ENCODE data around the gene COL1A1.

DNA sequence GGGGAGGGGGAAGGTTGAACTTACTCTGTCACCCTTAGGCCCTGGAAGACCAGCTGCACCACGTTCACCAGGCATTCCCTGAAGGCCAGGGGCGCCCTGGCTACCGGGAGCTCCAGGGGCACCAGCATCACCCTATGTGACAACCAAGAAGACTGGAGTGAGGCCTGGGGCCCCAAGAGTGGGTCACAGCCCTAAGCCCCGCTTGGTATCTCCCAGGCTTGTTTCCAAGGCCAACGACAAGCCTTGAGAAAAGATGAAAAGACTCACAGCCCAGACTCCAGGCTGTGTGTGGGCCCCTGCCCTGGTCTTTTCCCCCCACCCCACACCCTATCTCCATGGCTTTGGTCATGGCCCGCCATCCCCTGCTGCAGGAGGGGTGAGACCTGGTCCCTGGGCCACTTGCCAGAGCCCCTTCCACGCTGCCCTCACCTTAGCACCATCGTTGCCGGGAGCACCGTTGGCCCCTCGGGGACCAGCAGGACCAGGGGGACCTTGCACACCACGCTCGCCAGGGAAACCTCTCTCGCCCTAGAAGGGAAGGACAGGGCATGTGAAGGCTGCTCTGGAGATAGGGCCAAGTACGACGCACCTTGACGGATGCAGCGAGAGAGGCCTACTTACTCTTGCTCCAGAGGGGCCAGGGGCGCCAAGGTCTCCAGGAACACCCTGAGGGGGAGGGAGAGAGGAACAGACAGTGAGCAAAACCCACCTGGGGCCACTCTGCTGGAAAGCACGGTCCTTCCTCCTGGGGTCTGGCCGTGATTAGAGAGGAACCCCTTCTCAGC lies 9.9 kb downstream of the COL1A1 start:
- TF ChIP-seq ZNF12 (CRISPR knock-in tag; IDR thresholded peaks at IDR 0.05): no peak
- no peak for TF ChIP-seq POLR2A (IDR thresholded peaks at IDR 0.05; ENCODE audit: insufficient read depth in 1 of 2, low read depth in 2 of 2, low read length in 2 of 2)
- TF ChIP-seq ATF3 (CRISPR knock-in tag; IDR thresholded peaks at IDR 0.05): no peak
- TF ChIP-seq ZNF883 (CRISPR knock-in tag; IDR thresholded peaks at IDR 0.05; ENCODE audit: not compliant biosample characterization): no peak
- TF ChIP-seq ZNF792 (CRISPR knock-in tag; IDR thresholded peaks at IDR 0.05): no peak
- TF ChIP-seq TARDBP (CRISPR knock-in tag; IDR thresholded peaks at IDR 0.05): no peak
- TF ChIP-seq, protein P1, sequence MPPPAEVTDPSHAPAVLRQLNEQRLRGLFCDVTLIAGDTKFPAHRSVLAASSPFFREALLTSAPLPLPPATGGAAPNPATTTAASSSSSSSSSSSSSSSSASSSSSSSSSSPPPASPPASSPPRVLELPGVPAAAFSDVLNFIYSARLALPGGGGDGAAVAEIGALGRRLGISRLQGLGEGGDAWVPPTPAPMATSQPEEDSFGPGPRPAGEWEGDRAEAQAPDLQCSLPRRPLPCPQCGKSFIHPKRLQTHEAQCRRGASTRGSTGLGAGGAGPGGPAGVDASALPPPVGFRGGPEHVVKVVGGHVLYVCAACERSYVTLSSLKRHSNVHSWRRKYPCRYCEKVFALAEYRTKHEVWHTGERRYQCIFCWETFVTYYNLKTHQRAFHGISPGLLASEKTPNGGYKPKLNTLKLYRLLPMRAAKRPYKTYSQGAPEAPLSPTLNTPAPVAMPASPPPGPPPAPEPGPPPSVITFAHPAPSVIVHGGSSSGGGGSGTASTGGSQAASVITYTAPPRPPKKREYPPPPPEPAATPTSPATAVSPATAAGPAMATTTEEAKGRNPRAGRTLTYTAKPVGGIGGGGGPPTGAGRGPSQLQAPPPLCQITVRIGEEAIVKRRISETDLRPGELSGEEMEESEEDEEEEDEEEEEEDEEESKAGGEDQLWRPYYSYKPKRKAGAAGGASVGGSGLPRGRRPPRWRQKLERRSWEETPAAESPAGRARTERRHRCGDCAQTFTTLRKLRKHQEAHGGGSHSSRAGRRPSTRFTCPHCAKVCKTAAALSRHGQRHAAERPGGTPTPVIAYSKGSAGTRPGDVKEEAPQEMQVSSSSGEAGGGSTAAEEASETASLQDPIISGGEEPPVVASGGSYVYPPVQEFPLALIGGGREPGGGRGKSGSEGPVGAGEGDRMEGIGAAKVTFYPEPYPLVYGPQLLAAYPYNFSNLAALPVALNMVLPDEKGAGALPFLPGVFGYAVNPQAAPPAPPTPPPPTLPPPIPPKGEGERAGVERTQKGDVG (CRISPR knock-in tag; IDR thresholded peaks at IDR 0.05; ENCODE audit: borderline replicate concordance): no peak
- no peak for TF ChIP-seq TRIM24 (CRISPR knock-in tag; IDR thresholded peaks at IDR 0.05)
- TF ChIP-seq EP300 (IDR thresholded peaks at IDR 0.05; ENCODE audit: low read depth in 2 of 2, low read length in 2 of 2): no peak
- TF ChIP-seq EP300 (CRISPR knock-in tag; IDR thresholded peaks at IDR 0.05; ENCODE audit: borderline replicate concordance): no peak
- TF ChIP-seq NFE2L2 (IDR thresholded peaks at IDR 0.05; ENCODE audit: low read length): no peak
- no peak for TF ChIP-seq ZNF766 (CRISPR knock-in tag; IDR thresholded peaks at IDR 0.05; ENCODE audit: borderline replicate concordance)
- no peak for TF ChIP-seq USF2 (IDR thresholded peaks at IDR 0.05; ENCODE audit: low read depth, low read length)
- no peak for TF ChIP-seq USF2 (CRISPR knock-in tag; IDR thresholded peaks at IDR 0.05; ENCODE audit: borderline replicate concordance)
- TF ChIP-seq CEBPB (IDR thresholded peaks at IDR 0.05; ENCODE audit: borderline replicate concordance, low read depth, low read length): no peak
- TF ChIP-seq HDAC2 (CRISPR knock-in tag; IDR thresholded peaks at IDR 0.05): no peak
